ENCODE measurements around the gene EHMT1.

GRCh38 chr9:137580209-137580953, 38.4 kb upstream of the EHMT1 start:
- no peak for TF ChIP-seq CTCF (conservative IDR thresholded peaks at IDR 0.05; ENCODE audit: low read length)
- TF ChIP-seq EZH2phosphoT487 (IDR thresholded peaks at IDR 0.05; ENCODE audit: borderline replicate concordance, low read depth, low read length): no peak
